AG09319 (cell line): ENCODE measurements around the gene SLK.

Source experiments
- DNase-seq: peaks from one replicate; pipeline ENCODE4 v3.0.0-alpha.2; 2010; ENCODE audit warnings: low read depth; ENCODE audit errors: extremely low read depth
- TF ChIP-seq, protein P1 (sequence below): IDR thresholded peaks from 2 replicates; pipeline ENCODE4 v1.5.1; 2011; ENCODE audit warnings: low read depth, mild to moderate bottlenecking, inconsistent platforms, low read length, moderate library complexity

SLK gene

DNA sequence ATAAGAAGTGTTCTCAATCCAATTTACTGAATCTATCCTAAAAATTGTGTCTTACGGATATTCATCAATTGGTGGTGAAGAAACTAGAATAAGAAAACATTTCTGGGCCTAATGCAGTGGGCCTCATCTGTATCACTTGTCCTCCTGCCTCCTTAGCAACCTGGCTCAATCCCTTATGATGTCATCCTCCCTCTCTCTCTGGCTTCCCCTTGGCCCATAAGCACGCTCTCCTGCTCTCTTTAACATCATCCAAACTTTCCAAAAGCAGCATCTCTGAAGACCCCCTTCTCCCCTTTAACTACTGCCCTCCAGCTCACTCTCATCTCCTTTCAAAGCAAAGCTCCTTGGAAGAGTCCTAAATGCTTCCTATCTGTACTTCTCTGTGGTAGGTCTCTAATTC is 44.3 kb upstream of the SLK start:
- TF ChIP-seq, protein P1, sequence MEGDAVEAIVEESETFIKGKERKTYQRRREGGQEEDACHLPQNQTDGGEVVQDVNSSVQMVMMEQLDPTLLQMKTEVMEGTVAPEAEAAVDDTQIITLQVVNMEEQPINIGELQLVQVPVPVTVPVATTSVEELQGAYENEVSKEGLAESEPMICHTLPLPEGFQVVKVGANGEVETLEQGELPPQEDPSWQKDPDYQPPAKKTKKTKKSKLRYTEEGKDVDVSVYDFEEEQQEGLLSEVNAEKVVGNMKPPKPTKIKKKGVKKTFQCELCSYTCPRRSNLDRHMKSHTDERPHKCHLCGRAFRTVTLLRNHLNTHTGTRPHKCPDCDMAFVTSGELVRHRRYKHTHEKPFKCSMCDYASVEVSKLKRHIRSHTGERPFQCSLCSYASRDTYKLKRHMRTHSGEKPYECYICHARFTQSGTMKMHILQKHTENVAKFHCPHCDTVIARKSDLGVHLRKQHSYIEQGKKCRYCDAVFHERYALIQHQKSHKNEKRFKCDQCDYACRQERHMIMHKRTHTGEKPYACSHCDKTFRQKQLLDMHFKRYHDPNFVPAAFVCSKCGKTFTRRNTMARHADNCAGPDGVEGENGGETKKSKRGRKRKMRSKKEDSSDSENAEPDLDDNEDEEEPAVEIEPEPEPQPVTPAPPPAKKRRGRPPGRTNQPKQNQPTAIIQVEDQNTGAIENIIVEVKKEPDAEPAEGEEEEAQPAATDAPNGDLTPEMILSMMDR = no peak

DNA sequence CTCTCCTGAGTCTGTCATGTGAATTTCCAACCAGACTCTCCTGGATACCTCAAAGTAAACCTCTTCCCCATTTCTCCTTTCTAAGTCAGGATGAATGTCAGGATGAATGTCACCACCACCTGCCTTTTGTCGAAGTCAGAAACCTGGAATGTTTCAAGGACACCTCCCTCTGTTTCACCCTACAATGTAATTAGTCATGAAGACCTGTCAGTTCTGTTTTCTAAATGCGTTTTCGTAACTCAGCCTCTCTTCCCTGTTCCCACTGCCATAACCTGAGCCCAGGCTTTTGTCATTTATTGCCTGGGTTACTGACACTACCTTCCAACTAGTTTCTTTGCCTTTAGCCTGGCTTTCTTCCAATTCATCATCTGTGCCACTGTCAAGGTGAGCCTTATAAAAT is 43.4 kb upstream of the SLK start:
- TF ChIP-seq, protein P1 = no peak
- no peak for DNase-seq

More for the DNA sequence above, 44.3 kb upstream of the SLK start:
- DNase-seq = no peak

DNA sequence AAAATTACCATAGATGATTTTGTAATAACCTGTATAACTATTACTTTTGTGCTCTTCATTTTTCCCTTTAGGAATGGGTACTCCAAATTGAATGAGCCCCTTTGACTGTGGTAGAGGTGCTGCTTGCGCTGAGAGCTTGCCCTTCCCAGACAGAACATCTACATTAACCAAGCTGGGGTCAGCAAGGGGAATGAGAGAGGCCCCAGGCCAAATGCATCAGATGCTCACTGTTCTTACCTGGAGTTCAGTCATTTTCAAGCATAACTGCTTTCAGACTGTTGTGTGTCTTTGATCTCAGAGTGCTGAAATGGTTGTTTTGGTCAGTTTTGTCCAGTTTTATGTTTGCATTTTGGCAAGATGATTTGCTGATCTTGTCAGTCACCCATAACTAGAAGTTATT is 41.3 kb upstream of the SLK start:
- TF ChIP-seq, protein P1 = no peak
- DNase-seq = no peak

DNA sequence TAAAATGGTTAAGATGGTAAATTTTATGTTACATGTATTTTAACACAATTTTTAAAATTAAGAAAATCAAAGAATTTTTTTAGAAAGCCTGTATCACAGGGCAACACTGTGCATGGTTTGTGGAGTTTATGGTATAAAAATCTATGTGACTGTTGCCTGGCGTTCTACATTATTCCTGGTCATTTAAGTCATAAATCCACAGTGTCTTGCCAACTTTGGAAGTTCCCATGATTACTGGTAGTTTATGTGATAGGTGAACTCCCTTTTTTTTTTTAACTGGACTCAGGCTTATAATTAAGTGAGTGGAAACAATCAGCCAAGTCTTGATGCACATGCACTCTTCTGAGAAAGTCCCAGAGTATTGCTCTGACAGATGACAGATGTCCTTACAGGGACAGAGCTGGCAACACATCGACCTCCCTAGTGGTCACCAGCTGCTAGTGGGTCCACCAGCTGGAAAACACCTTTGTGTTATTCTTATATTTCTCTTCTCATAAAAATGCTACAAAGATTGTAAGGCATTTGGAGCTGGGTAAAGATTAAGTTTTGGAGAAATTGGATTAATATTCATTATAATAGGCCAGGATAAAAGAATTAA is 40.1 kb upstream of the SLK start:
- no peak for DNase-seq
- TF ChIP-seq, protein P1 = no peak

DNA sequence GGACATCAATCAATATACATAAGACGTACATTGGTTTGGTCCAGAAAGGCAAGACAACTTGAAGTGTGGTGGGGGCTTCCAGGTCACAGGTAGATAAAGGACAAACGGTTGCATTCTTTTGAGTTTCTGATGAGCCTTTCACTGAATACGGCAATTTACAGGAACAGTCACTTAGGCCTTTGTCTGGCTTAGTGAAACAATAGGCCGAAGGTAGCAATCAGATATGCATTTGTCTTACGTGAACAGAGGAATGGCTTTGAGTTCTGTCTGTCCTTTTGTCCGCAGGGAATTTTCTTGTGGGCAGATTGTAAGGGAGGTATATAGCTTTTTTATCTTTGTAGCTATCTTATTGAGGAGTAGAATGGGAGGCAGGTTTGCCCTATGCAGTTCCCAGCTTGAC is 38.2 kb upstream of the SLK start:
- TF ChIP-seq, protein P1 = no peak
- DNase-seq = no peak

DNA sequence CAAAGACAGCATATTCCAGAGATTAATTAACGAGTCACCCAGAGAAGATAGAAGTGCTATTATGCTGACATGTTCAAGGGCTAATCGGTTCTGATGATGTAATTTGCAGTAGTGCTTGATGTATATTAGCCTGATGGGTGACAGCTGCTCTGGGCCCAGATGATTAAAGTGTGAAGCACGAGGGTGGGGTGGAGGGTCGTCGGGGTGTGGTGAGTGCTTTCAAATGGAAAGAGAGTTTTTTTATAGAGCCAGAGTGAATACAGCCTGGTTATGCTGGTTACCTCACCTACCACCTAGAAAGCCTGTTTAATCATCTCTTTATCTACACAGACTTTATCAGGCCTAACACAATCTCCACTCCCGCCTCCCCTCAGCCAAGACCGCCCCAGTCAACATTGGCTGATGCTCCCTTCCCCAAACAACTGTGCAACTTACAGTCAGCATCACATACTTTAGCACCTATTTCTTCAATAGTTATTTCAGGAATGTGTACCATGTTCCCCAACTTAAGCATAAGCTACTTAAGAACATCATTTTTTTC is 37.5 kb upstream of the SLK start:
- TF ChIP-seq, protein P1 = no peak
- no peak for DNase-seq

DNA sequence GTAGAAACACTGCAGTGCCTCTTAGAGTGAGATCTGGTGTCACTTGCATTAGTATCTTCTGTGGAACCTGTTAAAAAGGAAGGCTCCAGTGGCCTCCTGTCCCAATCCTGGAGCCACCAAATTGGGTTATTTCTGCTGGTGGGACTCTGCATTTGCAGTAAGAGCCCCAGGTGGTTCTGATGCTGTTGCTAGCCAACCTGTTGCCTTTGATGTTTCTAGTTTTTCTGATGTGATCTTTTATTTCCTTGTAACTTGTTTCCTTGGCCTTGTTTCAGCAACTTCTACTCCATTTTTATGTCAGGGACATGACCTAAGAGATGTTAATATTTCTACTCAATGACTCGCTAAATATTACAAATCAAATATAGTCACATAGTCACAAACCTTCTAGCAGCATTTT is 36.5 kb upstream of the SLK start:
- TF ChIP-seq, protein P1 = no peak
- DNase-seq = no peak
